ENCODE data around the gene LY6G5C.

The LY6G5C gene

GRCh38 chr6:31727717-31728671, 47.1 kb upstream of the LY6G5C start:
- H3K4me3 ChIP-seq (ENCODE audit: low read depth, low read length), result no peak overlapping the region
- DNase-seq (ENCODE audit: low read depth), result no peak
- TF ChIP-seq CTCF (IDR thresholded peaks at IDR 0.05; ENCODE audit: low read depth, low read length) (no peak), MYC (IDR thresholded peaks at IDR 0.05; ENCODE audit: low read depth, low read length) (no peak), POLR2A (IDR thresholded peaks at IDR 0.05; ENCODE audit: extremely low read depth, insufficient read length) (no peak)
- TF ChIP-seq, protein P1, sequence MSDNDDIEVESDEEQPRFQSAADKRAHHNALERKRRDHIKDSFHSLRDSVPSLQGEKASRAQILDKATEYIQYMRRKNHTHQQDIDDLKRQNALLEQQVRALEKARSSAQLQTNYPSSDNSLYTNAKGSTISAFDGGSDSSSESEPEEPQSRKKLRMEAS (IDR thresholded peaks at IDR 0.05; ENCODE audit: low read depth, low read length), result no peak

DNA sequence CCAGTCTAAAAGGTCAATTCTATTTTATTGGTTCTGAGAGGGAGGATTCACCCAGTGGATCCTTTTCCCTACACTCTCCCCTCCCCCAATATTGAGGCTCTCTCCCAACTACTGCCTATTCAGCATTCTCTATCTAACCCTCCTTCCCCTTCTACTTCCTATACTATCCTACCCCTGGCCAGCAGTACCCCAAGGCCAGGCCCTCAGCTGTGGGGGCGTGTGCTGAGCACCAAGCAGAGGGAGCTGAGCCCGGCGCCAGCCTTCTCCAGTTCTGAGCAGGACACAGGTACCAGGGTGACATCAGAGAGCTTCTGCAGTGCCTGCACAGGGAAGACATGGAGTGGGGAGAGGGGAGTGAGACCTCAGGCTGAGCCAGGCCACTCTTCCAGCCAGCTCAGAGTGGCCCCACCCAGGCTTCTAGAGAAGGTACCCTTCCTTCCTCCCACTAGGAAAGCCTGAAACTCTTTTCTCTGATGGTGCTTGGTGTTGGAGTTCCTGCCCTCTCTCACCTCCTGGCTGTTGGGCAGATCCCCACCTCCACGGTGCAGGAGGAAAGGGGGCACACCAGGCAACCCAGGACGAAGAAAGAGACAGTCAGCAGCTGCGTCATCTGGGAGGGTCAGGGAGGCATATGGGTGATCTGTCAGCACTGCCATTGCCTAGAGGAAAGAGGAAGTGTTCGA, 46.3 kb upstream of the LY6G5C start:
- peak; percentile 93 for DNase-seq (ENCODE audit: low read depth)

DNA sequence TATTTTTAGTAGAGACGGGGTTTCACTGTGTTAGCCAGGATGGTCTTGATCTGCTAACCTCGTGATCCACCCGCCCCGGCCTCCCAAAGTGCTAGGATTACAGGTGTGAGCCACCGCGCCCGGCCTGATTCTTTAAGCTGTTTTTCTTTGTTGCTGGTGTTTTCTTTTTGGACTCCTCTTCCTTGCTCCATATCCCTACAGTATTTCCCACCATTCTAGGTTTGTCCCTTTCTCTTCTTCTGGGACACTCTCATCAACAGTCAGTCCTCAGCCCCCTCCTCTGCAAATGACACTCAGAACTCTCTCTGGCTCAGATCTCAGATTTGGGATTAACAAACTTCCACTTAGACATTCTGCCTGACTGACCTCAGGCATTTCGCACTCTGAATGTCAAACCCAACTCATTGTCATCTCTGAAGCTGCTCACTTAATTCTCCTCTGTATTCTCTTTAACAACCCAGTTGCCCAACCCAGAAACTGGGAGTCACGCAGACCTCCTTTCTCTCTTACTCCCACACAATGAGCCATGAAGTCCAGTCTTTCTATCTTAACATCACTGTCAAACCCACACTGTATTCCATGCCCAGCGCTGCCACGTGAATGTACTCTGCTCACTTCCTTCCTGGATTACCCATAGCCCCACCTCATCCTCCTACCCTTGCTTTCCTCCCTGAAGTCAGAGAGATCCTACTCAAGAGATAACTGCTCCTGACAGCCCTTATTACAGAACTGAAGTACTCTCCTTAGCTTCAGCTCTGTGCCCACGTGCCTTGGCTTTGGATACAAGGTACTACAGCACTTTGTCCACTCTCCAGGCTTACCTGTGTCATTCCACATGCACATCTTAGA, 44.9 kb upstream of the LY6G5C start:
- TF ChIP-seq, protein P1 (IDR thresholded peaks at IDR 0.05; ENCODE audit: low read depth, low read length), result peak; percentile 26; the same call in 1 of the 2 replicates
- no peak for TF ChIP-seq MYC (IDR thresholded peaks at IDR 0.05; ENCODE audit: low read depth, low read length)
- DNase-seq (ENCODE audit: low read depth), result peak; percentile 68
- H3K4me3 ChIP-seq (ENCODE audit: low read depth, low read length), result no peak overlapping the region

More for the DNA sequence above, 46.3 kb upstream of the LY6G5C start:
- peak; percentile 56; the same call in 1 of the 2 replicates for TF ChIP-seq MYC (IDR thresholded peaks at IDR 0.05; ENCODE audit: low read depth, low read length)
- no peak for TF ChIP-seq CTCF (IDR thresholded peaks at IDR 0.05; ENCODE audit: low read depth, low read length)
- TF ChIP-seq, protein P1 (IDR thresholded peaks at IDR 0.05; ENCODE audit: low read depth, low read length), result peak; percentile 48; the same call in 1 of the 2 replicates
- TF ChIP-seq POLR2A (IDR thresholded peaks at IDR 0.05; ENCODE audit: extremely low read depth, insufficient read length), result no peak
- no peak overlapping the region for H3K4me3 ChIP-seq (ENCODE audit: low read depth, low read length)

DNA sequence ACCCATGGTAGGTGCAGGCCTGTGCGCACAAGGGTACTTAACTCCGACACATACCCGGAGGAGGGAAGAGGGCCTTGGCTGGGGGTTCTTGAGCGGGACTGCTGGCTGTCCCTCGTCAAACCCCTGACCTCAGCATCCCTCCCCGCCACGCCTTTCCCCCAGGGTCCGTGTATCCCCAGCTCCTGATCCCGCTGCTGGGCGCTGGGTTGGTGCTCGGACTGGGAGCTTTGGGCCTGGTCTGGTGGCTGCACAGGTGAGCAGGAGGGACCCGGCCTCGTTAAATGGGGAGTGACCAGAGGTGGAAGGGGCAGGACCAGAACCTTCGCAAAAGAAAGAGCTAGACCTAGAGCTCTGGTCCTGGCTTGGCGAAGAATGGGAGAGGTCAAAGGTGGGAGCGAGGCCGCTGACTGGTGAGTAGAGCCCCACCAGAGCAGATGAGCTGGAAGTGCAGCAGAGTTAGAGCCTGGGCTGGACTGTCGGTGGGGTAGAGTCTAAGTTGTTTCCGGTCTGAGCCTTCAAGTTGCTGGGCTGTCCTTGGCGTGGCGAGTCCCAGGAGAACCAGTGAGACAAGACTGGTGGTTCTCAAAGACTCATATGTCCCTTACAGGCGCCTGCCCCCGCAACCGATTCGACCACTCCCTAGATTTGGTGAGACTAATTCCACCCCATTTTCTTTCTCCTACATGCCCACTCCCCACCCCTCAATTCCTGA, 43.3 kb upstream of the LY6G5C start:
- no peak for DNase-seq (ENCODE audit: low read depth)
- TF ChIP-seq, protein P1 (IDR thresholded peaks at IDR 0.05; ENCODE audit: low read depth, low read length), result no peak
- no peak for TF ChIP-seq CTCF (IDR thresholded peaks at IDR 0.05; ENCODE audit: low read depth, low read length)
- TF ChIP-seq POLR2A (IDR thresholded peaks at IDR 0.05; ENCODE audit: extremely low read depth, insufficient read length), result no peak
- no peak for TF ChIP-seq MYC (IDR thresholded peaks at IDR 0.05; ENCODE audit: low read depth, low read length)
- no peak overlapping the region for H3K4me3 ChIP-seq (ENCODE audit: low read depth, low read length)

- peak; percentile 79 for DNase-seq (ENCODE audit: low read depth)
- TF ChIP-seq, protein P1 (IDR thresholded peaks at IDR 0.05; ENCODE audit: low read depth, low read length), result no peak
- TF ChIP-seq MYC (IDR thresholded peaks at IDR 0.05; ENCODE audit: low read depth, low read length) (no peak), CTCF (IDR thresholded peaks at IDR 0.05; ENCODE audit: low read depth, low read length) (no peak), POLR2A (IDR thresholded peaks at IDR 0.05; ENCODE audit: extremely low read depth, insufficient read length) (no peak)
These were observed 42.5 kb upstream of the LY6G5C start, which contains the start of gene MPIG6B for GRCh38 chr6:31723245-31723979. Gene MPIG6B (plus strand): TSS chr6:31723373. CDS start chr6:31723384, 11 bp downstream.

More at GRCh38 chr6:31723245-31723979, 42.5 kb upstream of the LY6G5C start, which contains the start of gene MPIG6B:
- H3K4me3 ChIP-seq (ENCODE audit: low read depth, low read length), result no peak within 1 kb of the TSS

All from NB4 (cell line).